T-helper 17 cell (primary cell): Measurements from ENCODE around the gene C2orf81. TPM values are rescaled to one million over a fixed set of nuclear protein-coding genes. Genes with fewer than 3 reads are reported as not detected.
A peak's percentile ranks its signal among the peaks of the same experiment; 100 is the strongest.
"Not testable (repeated sequence)": the region's sequence is repeated elsewhere in the genome, so short reads cannot be mapped to it uniquely, and the experiment has no call there.

Experiments used
- ATAC-seq: fragments of 150-1000 bp; cut with Tn5 transposase; 2 replicates; pipeline ENCODE4 v1.10.0; 2021; ENCODE audit warnings: mild to moderate bottlenecking, moderate library complexity
- DNase-seq, 3 donors: peaks; one replicate each; pipeline versions ENCODE4 v3.0.0 to v3.0.0-alpha.2; 2020 to 2021
- H3K9me3 ChIP-seq: one replicate; pipeline ENCODE4 v1.7.0; 2013; ENCODE audit warnings: low read length, mild to moderate bottlenecking; ENCODE audit not compliant: control insufficient read depth, poor library complexity, severe bottlenecking
- H3K27ac Mint-ChIP-seq: one replicate; pipeline ENCODE4 v1.8.0; 2022; ENCODE audit warnings: mild to moderate bottlenecking, moderate library complexity, mixed read lengths
- H3K27me3 Mint-ChIP-seq: one replicate; pipeline ENCODE4 v1.8.0; 2022; ENCODE audit warnings: mixed read lengths
- H3K36me3 Mint-ChIP-seq: one replicate; pipeline ENCODE4 v1.8.0; 2022; ENCODE audit warnings: low read depth, mixed read lengths
- H3K4me1 Mint-ChIP-seq: one replicate; pipeline ENCODE4 v1.8.0; 2022; ENCODE audit warnings: mild to moderate bottlenecking, mixed read lengths
- H3K4me3 Mint-ChIP-seq: one replicate; pipeline ENCODE4 v1.8.0; 2022; ENCODE audit warnings: mild to moderate bottlenecking, moderate library complexity, mixed read lengths
- total RNA-seq, 4 donors: library from RNA in 2 of 4; stranded (reverse) in 2 of 4; gene quantifications; one replicate each; pipeline ENCODE4 v1.2.3 and lab custom pipeline; 2022 to 2026

C2orf81 gene
- total RNA-seq, 2 donors from 2014 or later, result 2.9 to 3.3 TPM

DNA sequence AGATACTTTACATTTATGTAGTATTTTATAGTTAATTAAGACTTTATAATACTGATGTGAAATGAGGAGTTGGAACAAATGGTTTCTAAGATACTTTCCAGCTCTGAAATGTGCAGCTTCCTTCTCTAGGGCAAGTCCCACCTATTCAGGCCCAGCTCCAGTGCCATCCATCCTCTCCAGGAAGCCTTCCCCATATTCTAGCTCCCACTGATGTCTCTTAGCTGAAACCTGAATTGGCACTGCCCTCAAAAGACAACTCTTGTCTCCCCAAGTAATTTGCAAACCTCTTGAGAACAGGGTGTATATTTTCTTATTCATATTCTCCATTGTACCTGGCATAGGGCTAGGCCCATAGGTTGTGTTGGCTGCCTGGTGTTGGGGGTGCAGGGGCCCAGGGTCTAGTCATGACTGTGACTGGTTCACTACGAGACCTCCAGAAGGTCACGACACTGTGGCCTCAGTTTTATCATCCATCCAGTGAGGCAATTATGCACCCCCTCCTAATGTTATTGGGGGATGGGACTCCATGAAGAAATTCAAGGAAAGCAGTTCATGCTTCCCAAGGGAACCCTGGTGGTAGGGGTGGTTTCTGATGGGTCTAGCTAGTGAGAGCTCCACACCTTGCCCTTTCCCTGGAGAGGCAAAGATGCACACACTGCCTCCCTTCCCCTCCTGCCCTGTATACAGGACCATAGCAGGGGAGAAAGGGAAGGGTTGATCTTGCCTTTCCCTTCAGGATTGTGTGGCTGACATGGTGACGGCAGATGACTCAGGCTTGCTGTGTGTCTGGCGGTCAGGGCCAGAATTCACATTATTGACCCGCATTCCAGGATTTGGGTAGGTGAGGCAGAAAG, 2.9 kb upstream of the C2orf81 start:
- Mint-ChIP-seq H3K36me3 (peaks cover 3% of the 10 kb centered on the region), H3K27ac (no peak overlapping the region), H3K4me3 (no peak overlapping the region), H3K27me3 (no peaks in the 10 kb centered on the region), H3K4me1 (peaks cover 30% of the 10 kb centered on the region)
- ATAC-seq (no peak), DNase-seq (no peak)
- no peaks in the 10 kb centered on the region for H3K9me3 ChIP-seq

DNA sequence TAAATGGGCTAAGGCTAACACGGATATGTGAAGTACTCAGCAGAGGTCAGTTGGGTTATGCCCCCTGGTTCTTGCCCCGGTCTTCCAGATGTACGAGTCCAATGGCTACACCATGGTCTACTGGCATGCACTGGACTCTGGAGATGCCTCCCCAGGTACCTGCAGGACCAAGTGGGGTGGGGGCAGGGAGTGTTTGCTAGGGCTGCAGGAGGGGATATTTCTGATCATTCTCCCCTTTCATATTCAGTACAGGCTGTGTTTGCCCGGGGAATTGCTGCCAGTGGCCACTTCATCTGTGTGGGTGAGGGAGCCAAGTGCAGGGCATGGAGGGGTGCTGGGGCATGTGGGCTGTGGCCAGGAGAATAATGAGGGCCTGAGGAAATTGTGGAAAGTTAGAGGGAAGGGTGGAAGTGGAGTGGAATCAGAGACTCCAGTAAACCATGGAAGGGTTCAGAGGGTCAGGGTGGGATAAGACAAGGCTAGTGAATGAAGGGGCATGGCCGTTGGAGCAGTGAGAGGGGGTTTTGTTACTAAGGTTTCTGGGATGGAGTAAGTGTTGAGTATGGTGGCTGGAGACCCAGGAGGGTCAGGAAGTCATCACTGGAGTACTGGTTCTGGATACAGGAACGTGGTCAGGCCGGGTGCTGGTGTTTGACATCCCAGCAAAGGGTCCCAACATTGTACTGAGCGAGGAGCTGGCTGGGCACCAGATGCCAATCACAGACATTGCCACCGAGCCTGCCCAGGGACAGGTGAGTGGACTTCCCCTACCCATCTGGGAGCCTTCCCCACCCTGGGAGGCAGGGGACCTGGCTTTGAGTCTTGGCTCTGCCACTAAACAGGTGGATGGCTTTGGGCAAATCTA, 2.0 kb upstream of the C2orf81 start:
- H3K36me3 Mint-ChIP-seq, result peaks cover 3% of the 10 kb centered on the region
- no peak for ATAC-seq
- peak overlapping the region; percentile 100 for H3K27ac Mint-ChIP-seq
- peaks cover 30% of the 10 kb centered on the region for H3K4me1 Mint-ChIP-seq
- H3K27me3 Mint-ChIP-seq, result no peaks in the 10 kb centered on the region
- peak overlapping the region; percentile 99 for H3K4me3 Mint-ChIP-seq
- no peaks in the 10 kb centered on the region for H3K9me3 ChIP-seq
- no peak for DNase-seq

DNA sequence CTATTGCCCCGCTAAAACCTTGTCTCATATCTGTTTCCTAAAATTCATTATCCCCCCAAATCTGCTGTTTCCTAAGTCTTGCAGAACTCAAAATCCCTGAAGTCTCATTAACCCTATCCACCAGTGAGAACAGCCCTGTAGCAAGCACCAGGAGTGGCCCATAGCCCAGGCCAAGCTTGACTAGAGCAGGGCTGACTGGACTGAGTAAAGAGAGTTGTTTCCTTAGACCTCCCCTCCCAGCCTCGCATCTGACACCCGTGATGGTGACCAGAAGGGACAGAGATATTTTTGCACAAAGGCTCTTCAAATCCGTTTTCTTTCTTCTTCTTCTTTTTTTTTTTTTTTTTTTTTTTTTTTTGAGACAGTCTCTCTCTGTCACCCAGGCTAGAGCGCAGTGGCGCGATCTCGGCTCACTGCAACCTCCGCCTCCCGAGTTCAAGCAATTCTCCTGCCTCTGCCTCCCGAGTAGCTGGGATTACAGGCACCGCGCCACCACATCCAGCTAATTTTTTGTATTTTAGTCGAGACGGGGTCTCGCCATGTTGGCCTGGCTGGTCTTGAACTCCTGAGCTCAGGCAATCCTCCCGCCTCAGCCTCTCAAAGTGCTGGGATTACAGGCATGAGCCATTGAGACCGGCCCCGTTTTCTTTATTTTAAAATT, 846 bp downstream of the C2orf81 start:
- not testable (repeated sequence) for ATAC-seq, DNase-seq, H3K27me3 Mint-ChIP-seq, H3K36me3 Mint-ChIP-seq, H3K9me3 ChIP-seq
- H3K4me1 Mint-ChIP-seq, result peaks cover 34% of the 10 kb centered on the region
- peak overlapping the region; percentile 99 for H3K4me3 Mint-ChIP-seq
- peak overlapping the region; percentile 100 for H3K27ac Mint-ChIP-seq

DNA sequence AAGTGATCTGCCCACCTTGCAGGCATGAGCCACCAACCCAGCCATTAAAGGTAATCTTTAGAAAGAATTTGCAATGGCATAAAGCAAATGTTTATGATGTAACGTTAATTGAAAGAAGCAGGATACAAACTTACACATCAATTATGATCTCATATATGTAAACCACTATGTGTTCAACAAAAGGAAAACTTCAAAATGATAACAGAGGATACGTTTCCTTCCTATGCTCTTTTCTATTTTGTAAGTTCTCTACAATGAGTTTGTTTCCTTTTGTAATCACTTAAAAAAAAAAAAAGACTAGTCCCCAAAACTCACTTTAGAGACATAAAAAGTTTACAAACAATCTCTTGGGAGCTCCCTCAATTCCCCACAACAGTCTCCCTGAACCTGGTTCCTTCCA, 1.4 kb downstream of the C2orf81 start:
- Mint-ChIP-seq H3K36me3 (peaks cover 3% of the 10 kb centered on the region), H3K27ac (peak overlapping the region; percentile 100), H3K4me1 (peaks cover 34% of the 10 kb centered on the region), H3K27me3 (no peaks in the 10 kb centered on the region), H3K4me3 (peak overlapping the region; percentile 78)
- DNase-seq, result no peak
- no peaks in the 10 kb centered on the region for H3K9me3 ChIP-seq
- ATAC-seq, result no peak

DNA sequence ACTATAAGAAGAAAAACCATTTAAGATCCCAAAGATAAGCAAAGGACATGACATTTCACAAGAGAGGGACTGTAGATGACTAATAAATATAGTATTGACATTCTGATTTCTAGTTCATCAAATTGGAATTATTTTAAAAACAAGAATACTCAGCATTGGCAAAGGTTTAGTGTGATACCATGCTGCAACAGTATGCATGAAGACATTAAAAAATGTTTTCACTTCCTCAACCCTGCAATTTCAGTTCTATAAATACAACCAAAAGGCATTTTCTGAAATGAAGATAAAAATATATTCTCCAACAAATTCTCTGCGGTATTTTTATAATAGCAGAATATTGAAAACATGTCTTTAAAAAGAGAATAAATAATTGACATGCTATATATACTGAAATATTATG, 2.1 kb downstream of the C2orf81 start:
- no peaks in the 10 kb centered on the region for H3K9me3 ChIP-seq
- H3K36me3 Mint-ChIP-seq, result peaks cover 3% of the 10 kb centered on the region
- peaks cover 3% of the 10 kb centered on the region for H3K27me3 Mint-ChIP-seq
- H3K27ac Mint-ChIP-seq, result peak overlapping the region; percentile 100
- peaks cover 36% of the 10 kb centered on the region for H3K4me1 Mint-ChIP-seq
- H3K4me3 Mint-ChIP-seq, result no peak overlapping the region
- DNase-seq (no peak), ATAC-seq (no peak)

DNA sequence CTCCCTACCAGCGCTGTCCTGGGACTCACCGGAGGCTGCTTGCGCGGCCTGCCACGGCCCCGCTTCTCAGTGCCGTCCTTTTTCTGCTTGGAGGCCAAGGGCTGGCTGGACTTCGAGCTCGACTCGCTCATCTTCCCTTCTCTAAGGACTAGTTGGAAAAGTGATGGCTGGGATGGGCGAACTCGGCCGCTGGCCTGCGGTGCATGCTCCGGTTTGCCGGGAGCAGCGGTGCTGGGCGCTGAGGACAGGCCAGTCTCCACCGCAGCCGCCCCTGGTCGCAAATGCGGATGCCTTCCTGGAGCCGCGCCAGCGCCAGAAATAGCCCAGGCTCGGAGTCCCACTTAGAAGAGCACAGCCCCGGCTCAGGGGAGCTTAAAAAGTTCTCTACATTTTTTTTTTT, 3.1 kb downstream of the C2orf81 start:
- Mint-ChIP-seq H3K36me3 (peaks cover 4% of the 10 kb centered on the region), H3K27ac (no peak overlapping the region), H3K4me3 (no peak overlapping the region), H3K4me1 (peaks cover 34% of the 10 kb centered on the region), H3K27me3 (peaks cover 13% of the 10 kb centered on the region)
- no peaks in the 10 kb centered on the region for H3K9me3 ChIP-seq
- DNase-seq (no peak), ATAC-seq (no peak)

DNA sequence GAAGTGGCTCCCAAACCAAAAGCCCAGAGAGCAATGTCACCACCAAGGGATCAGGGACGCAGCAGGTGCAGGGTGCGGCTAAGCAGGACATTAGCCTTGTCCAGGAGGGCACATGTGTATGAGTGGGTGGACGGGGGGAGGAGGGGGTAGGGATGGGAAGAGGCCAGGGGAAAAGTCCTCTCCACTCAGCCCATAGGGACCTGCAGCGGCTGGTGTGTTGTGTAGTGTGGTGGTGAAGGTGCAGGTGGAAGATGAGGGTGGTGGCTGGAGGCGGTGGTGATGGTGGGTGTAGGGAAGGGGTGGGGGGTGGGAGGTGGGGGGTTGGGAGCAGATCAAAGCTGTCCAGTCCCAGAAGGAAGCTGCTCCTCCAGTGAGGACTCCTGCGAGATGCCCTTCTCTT, 3.7 kb downstream of the C2orf81 start:
- no peak overlapping the region for H3K4me3 Mint-ChIP-seq

DNA sequence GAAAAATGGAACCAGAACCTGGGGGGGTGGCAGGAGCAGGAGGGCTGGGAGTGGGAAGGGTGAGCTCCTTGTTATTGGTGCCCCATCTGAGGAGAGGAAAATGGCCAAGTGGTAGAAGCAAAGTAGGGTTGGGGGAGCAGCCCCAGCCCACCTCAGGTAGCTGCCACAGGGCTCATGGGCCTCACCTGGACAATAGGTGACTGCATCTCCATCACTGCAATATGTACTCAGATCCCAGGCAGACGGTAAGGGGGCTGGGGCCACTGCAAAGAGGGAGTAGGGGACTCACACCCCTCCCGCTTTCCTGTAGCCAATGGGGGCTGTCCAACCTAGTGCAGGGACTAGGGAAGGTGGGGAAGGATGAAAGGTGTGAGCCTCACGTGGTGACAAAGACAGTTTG, 4.2 kb downstream of the C2orf81 start:
- Mint-ChIP-seq H3K27me3 (peaks cover 25% of the 10 kb centered on the region), H3K36me3 (peaks cover 3% of the 10 kb centered on the region), H3K4me3 (no peak overlapping the region), H3K27ac (peak overlapping the region; percentile 53), H3K4me1 (peaks cover 26% of the 10 kb centered on the region)
- H3K9me3 ChIP-seq, result no peaks in the 10 kb centered on the region
- ATAC-seq (no peak), DNase-seq (no peak)

More for the DNA sequence above, 3.7 kb downstream of the C2orf81 start:
- H3K36me3 Mint-ChIP-seq, result peaks cover 3% of the 10 kb centered on the region
- DNase-seq (no peak), ATAC-seq (no peak)
- H3K9me3 ChIP-seq, result no peaks in the 10 kb centered on the region
- H3K4me1 Mint-ChIP-seq, result peaks cover 32% of the 10 kb centered on the region
- peak overlapping the region; percentile 53 for H3K27ac Mint-ChIP-seq
- peaks cover 19% of the 10 kb centered on the region for H3K27me3 Mint-ChIP-seq

DNA sequence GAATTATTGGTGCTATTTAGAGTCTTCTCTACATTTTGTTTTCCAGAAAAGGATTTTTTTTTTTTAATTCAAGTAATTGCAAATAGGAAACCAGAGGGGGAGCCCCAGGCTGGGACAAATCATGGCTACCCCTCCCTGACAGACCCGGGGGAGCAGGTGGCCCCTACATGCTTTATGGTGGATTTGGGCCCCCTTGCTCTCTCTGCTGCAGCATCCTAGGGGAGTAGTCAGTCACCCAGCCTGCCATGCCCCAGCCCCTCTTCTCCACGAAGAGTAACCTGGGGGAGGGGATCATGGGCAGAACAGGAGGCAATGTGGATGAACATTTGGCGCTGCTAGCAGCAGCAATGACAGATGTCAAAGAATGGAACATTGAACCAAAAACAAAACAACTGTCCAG, 4.6 kb downstream of the C2orf81 start:
- DNase-seq, result no peak
- Mint-ChIP-seq H3K4me1 (peaks cover 22% of the 10 kb centered on the region), H3K36me3 (peaks cover 3% of the 10 kb centered on the region), H3K27me3 (peaks cover 25% of the 10 kb centered on the region), H3K4me3 (no peak overlapping the region), H3K27ac (peak overlapping the region; percentile 53)
- no peak for ATAC-seq
- no peaks in the 10 kb centered on the region for H3K9me3 ChIP-seq

DNA sequence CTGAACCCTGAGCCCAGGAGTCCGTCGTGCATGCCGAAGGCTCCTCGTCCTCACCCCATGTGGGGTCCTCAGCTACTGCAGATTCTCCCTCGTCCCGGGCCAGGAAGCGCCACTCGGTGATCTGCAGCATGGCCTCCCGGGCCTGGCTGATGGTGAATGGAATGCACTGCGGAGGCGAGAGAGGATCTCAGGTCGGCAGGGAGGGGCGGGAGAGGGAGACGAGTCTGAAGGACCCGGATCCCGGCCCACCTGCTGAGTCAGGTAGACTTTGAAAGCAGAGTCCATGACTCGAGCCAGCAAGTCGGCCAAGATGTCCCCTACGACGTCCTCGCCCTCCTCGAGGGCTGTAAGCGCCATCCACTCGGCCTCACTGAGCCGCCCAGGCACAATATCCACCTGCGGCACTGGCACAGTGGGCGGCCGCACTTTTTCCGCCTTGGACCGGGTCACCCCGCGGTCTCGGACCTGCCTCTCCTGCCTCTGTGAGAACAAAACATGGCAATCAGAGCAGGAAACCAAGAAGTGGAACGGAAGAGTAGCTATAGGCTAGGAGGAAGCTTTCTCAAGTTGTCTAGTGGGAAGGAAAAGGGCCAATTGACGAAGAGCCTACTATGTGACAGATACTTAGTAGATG, 5.5 kb downstream of the C2orf81 start:
- DNase-seq (no peak), ATAC-seq (no peak)
- Mint-ChIP-seq H3K36me3 (peaks cover 3% of the 10 kb centered on the region), H3K27me3 (peaks cover 32% of the 10 kb centered on the region), H3K4me1 (peaks cover 17% of the 10 kb centered on the region), H3K4me3 (peak overlapping the region; percentile 77), H3K27ac (no peak overlapping the region)
- H3K9me3 ChIP-seq, result no peaks in the 10 kb centered on the region

DNA sequence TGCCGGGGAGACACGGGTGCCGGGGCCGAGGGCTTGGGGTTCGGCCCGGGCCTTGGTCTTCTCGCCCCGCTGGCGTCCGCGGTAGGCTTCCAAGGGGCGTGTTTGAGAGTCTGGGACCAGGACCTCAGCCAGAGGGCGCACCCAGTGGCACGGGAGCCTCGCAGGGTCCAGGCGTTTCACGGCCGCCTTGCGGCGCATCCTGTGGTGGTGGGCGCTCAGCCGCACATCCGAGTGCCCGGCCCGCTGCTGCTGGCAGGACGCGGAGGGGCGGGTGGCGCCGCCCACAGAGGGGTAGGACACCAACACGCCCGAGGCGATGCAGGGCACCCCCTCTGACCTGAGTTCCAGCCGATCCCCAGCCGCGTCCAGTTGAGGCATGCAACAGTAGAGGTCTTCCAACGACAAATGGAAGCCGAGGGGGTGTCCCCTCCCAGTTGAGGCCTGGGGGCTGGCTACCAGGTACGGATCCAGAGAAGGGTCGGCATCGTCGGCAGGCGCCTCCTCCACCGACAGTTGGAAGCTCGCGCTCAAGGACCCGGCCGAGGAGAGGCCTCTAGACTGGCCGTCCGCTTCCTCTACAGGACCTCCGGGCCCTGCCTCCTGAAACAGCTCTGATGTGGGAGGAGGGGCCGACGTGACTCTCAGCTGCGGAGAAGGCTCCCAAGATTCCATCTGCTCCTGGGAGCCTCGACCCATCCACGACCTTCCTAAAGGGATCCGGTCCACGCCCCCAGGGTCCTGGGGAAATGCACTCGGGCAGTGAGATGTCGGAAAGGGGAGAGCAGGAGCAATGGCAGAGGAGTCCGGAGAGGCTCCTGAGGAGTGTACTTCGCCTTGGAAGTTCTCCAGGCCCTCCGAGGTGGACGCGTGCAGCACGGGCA, 6.3 kb downstream of the C2orf81 start:
- peaks cover 14% of the 10 kb centered on the region for H3K4me1 Mint-ChIP-seq
- peaks cover 34% of the 10 kb centered on the region for H3K27me3 Mint-ChIP-seq
- DNase-seq, result no peak
- peak overlapping the region; percentile 77 for H3K4me3 Mint-ChIP-seq
- peak; percentile 60 for ATAC-seq
- no peak overlapping the region for H3K27ac Mint-ChIP-seq
- no peaks in the 10 kb centered on the region for H3K9me3 ChIP-seq
- peaks cover 3% of the 10 kb centered on the region for H3K36me3 Mint-ChIP-seq

DNA sequence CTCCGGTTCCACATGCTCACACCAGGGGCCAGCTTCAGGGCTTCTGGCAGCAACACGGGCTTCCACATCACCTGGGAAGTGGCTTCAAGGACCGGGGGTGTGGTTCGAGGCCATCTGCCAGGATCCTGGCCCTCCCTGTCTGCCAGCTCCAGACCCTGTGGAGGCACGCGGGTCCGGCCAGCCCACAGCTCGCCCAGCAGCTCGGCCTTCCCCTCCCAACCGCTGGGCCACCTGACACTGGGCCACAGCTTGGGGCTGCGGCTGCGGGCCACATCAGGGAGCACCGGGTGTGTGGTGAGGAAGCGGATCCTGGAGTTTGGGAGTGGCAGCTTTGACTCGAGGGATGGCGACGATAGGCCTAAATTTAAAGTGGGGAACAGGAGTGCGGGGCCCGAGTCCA, 7.0 kb downstream of the C2orf81 start:
- no peak for ATAC-seq
- no peak for DNase-seq
- Mint-ChIP-seq H3K27ac (peak overlapping the region; percentile 39), H3K36me3 (peaks cover 4% of the 10 kb centered on the region), H3K4me3 (no peak overlapping the region), H3K4me1 (peaks cover 14% of the 10 kb centered on the region), H3K27me3 (peaks cover 35% of the 10 kb centered on the region)
- H3K9me3 ChIP-seq, result no peaks in the 10 kb centered on the region
